Left lung (tissue), 10 donors: Measurements from ENCODE around the gene EVI5. TPM values are rescaled to one million over a fixed set of nuclear protein-coding genes. Genes with fewer than 3 reads are reported as not detected.

Source experiments
- ATAC-seq: fragments of 200-7000 bp; cut with Tn5 transposase; one replicate; pipeline ENCODE4 v1.9.1; 2020; ENCODE audit warnings: moderate library complexity
- DNase-seq, 4 donors: peaks; one replicate each; pipeline ENCODE4 v3.0.0-alpha.2; 2013 to 2020
- H3K27ac ChIP-seq, 2 donors: fragments of 200-600 bp; sonication (generic) in 1 of 2; one replicate each; pipeline versions ENCODE4 v1.5.0 to v1.8.0; 2020 to 2021
- H3K27me3 ChIP-seq, 2 donors: fragments of 200-600 bp; sonication (generic) in 1 of 2; one replicate each; pipeline versions ENCODE4 v1.5.0 to v1.8.0; 2020 to 2021
- H3K36me3 ChIP-seq, 2 donors: fragments of 200-600 bp; sonication (generic) in 1 of 2; one replicate each; pipeline versions ENCODE4 v1.5.0 to v1.8.0; 2020 to 2021
- H3K4me1 ChIP-seq, 2 donors: fragments of 200-600 bp; one replicate each; pipeline ENCODE4 v1.8.0; 2021
- H3K4me3 ChIP-seq, 2 donors: fragments of 200-600 bp; sonication (generic) in 1 of 2; one replicate each; pipeline versions ENCODE4 v1.5.0 to v1.8.0; 2020 to 2021; ENCODE audit warnings: mild to moderate bottlenecking in 1 of 2
- H3K9me3 ChIP-seq, 2 donors: fragments of 200-600 bp; sonication (generic) in 1 of 2; one replicate each; pipeline versions ENCODE4 v1.5.0 to v1.8.0; 2020 to 2021
- intact Hi-C, 2 donors: fragments of 100-400 bp; cut with DNase I; formaldehyde crosslinking; loops; one replicate each; pipeline versions ENCODE4 v1.11.2 to v1.14.2; 2022
- polyA plus RNA-seq, 6 donors: library from polyadenylated mRNA; unstranded; fragments of 120-200 nt; gene quantifications; one replicate each; pipeline ENCODE4 v1.2.1, GENCODE V29; 2013; ENCODE audit not compliant: insufficient read length in 6 of 6
- total RNA-seq, 2 donors: library from RNA; stranded (reverse); fragmentation: NEBNext Ultra II Directional; extraction: Animal tissue kit (Norgen Biotek cat#: 25700); gene quantifications; one replicate each; pipeline ENCODE4 v1.2.1, GENCODE V29; 2021
- TF ChIP-seq, protein P1 (sequence below), 2 donors: fragments of 200-600 bp; sonication (generic) in 1 of 2; IDR thresholded peaks; one replicate each; pipeline versions ENCODE4 v1.5.0 to v1.8.0; 2021; ENCODE audit warnings: antibody characterized with exemption in 2 of 2
- donor health status: DM: no; HTN: yes; CAD: no.
- donor health status: DM: no; HTN: no; CAD: no.

The EVI5 gene
- total and polyA plus RNA-seq, 8 donors = 17.5 to 49.7 (median 22.4) TPM

GRCh38 chr1:92480813-92481598 is 303.9 kb downstream of the EVI5 start:
- H3K4me3 ChIP-seq = peak overlapping the region in 1 of 2 donors; percentile 16

DNA sequence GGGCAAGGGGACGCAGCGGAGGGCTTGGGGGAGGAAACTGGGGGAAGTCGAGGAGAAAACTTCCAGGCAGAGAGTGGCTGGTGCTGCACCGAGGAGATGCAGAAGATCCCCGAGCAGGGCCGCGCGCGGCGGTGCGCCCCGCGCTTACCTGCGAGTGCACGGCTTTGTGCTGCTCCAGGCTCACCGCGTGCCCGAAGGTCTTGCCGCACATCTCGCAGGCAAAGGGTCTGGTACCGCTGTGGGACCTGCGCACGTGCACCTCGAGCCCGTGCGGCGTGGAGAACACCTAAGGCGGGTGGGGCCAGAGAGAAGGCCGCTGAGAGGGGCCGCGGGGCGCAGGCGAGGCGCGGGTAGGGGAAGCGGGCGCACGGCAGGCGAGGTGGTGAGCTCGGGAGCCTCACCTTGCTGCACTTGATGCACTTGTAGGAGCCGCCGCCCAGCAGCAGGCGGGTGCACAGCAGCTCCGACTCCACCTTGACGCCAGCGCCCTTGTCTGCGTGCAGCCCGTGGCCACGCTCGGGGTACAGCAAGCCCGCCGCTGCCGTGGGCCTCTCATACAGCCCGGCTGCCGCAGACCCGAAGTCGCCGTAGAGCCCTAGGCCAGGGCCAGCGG is 304.6 kb downstream of the EVI5 start:
- DNase-seq = peak in 2 of 4 donors; percentile 15 to 80
- Histone ChIP-seq H3K4me3 (peak overlapping the region in 1 of 2 donors; percentile 16), H3K9me3 (no peaks in the 10 kb centered on the region), H3K4me1 (peaks cover 21 to 64% of the 10 kb centered on the region in 2 donors), H3K36me3 (peaks cover 0 to 3% of the 10 kb centered on the region in 2 donors), H3K27ac (no peak overlapping the region), H3K27me3 (peaks cover 62 to 73% of the 10 kb centered on the region in 2 donors)
- TF ChIP-seq, protein P1, sequence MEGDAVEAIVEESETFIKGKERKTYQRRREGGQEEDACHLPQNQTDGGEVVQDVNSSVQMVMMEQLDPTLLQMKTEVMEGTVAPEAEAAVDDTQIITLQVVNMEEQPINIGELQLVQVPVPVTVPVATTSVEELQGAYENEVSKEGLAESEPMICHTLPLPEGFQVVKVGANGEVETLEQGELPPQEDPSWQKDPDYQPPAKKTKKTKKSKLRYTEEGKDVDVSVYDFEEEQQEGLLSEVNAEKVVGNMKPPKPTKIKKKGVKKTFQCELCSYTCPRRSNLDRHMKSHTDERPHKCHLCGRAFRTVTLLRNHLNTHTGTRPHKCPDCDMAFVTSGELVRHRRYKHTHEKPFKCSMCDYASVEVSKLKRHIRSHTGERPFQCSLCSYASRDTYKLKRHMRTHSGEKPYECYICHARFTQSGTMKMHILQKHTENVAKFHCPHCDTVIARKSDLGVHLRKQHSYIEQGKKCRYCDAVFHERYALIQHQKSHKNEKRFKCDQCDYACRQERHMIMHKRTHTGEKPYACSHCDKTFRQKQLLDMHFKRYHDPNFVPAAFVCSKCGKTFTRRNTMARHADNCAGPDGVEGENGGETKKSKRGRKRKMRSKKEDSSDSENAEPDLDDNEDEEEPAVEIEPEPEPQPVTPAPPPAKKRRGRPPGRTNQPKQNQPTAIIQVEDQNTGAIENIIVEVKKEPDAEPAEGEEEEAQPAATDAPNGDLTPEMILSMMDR (IDR thresholded peaks at IDR 0.05) = no peak
- intact Hi-C loops = no loop called here
- ATAC-seq = peak; percentile 25

More at GRCh38 chr1:92480813-92481598, 303.9 kb downstream of the EVI5 start:
- ATAC-seq (no peak), DNase-seq (peak in 2 of 4 donors; percentile 8 to 83)
- TF ChIP-seq, protein P1 (IDR thresholded peaks at IDR 0.05) = no peak
- H3K4me1 ChIP-seq = peaks cover 28 to 71% of the 10 kb centered on the region in 2 donors
- intact Hi-C loops = no loop called here
- H3K27me3 ChIP-seq = peaks cover 69 to 77% of the 10 kb centered on the region in 2 donors
- no peaks in the 10 kb centered on the region for H3K36me3 ChIP-seq
- no peaks in the 10 kb centered on the region for H3K9me3 ChIP-seq
- H3K27ac ChIP-seq = no peak overlapping the region

- peaks cover 15 to 56% of the 10 kb centered on the region in 2 donors for H3K4me1 ChIP-seq
- ATAC-seq (no peak), DNase-seq (no peak)
- intact Hi-C loops = no loop called here
- no peaks in the 10 kb centered on the region for H3K9me3 ChIP-seq
- H3K27ac ChIP-seq = no peak overlapping the region
- H3K36me3 ChIP-seq = peaks cover 0 to 3% of the 10 kb centered on the region in 2 donors
- no peak overlapping the region for H3K4me3 ChIP-seq
- peaks cover 55 to 71% of the 10 kb centered on the region in 2 donors for H3K27me3 ChIP-seq
- TF ChIP-seq, protein P1 (IDR thresholded peaks at IDR 0.05) = no peak
Observed at GRCh38 chr1:92479587-92479986, 305.3 kb downstream of the EVI5 start.

DNA sequence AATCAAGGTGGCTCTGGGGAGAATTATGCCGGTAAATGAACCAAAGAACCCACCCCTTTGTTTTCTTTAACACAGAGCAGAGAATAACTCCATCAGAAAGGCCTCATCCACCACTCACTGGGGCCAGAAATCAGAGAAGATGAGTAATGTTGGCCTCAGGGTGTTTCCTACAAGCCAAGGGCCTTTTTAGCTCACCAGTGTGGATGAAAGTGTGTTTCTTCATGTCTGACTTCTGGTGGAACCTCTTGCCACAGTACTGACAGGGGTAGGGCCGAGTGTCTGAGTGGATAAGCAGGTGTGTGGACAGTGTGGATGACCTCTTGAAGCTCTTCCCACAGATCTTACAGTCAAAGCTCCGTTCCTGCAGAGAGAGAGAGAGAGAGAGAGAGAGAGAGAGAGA is 306.5 kb downstream of the EVI5 start:
- ATAC-seq (no peak), DNase-seq (no peak)
- H3K4me1 ChIP-seq = peaks cover 11 to 45% of the 10 kb centered on the region in 2 donors
- TF ChIP-seq, protein P1 (IDR thresholded peaks at IDR 0.05) = no peak
- peaks cover 0 to 3% of the 10 kb centered on the region in 2 donors for H3K36me3 ChIP-seq
- no peaks in the 10 kb centered on the region for H3K9me3 ChIP-seq
- intact Hi-C loops = no loop called here
- H3K27me3 ChIP-seq = peaks cover 43 to 59% of the 10 kb centered on the region in 2 donors
- no peak overlapping the region for H3K4me3 ChIP-seq
- H3K27ac ChIP-seq = no peak overlapping the region

- no peaks in the 10 kb centered on the region for H3K9me3 ChIP-seq
- no peak overlapping the region for H3K4me3 ChIP-seq
- peaks cover 4 to 22% of the 10 kb centered on the region in 2 donors for H3K4me1 ChIP-seq
- ATAC-seq (no peak), DNase-seq (no peak)
- no peak overlapping the region for H3K27ac ChIP-seq
- peaks cover 0 to 3% of the 10 kb centered on the region in 2 donors for H3K36me3 ChIP-seq
- intact Hi-C loops = no loop called here
- TF ChIP-seq, protein P1 (IDR thresholded peaks at IDR 0.05) = no peak
- H3K27me3 ChIP-seq = peaks cover 20 to 36% of the 10 kb centered on the region in 2 donors
Observed at GRCh38 chr1:92476071-92476631, 308.8 kb downstream of the EVI5 start.
